Type B pancreatic cell (in vitro differentiated cells): ENCODE results near the gene ROR1. TPM values are rescaled to one million over a fixed set of nuclear protein-coding genes. Genes with fewer than 3 reads are reported as not detected.

Experiments used
- DNase-seq: peaks from one replicate; pipeline ENCODE4 v3.0.0; 2021; ENCODE audit warnings: mixed read lengths; ENCODE audit not compliant: unreplicated experiment; ENCODE audit errors: extremely low spot score
- H3K27ac Mint-ChIP-seq: 2 replicates; pipeline ENCODE4 v1.8.0; 2021; ENCODE audit warnings: mild to moderate bottlenecking, mixed read lengths
- H3K27me3 Mint-ChIP-seq: 2 replicates; pipeline ENCODE4 v1.8.0; 2021; ENCODE audit warnings: mixed read lengths
- H3K36me3 Mint-ChIP-seq: 2 replicates; pipeline ENCODE4 v1.8.0; 2021; ENCODE audit warnings: mixed read lengths
- H3K4me1 Mint-ChIP-seq: one replicate; pipeline ENCODE4 v1.8.0; 2021; ENCODE audit warnings: mixed read lengths; ENCODE audit not compliant: unreplicated experiment
- H3K4me3 Mint-ChIP-seq: 2 replicates; pipeline ENCODE4 v1.8.0; 2021; ENCODE audit warnings: mild to moderate bottlenecking, mixed read lengths
- H3K9me3 Mint-ChIP-seq: 2 replicates; pipeline ENCODE4 v1.8.0; 2021; ENCODE audit warnings: mixed read lengths
- CTCF ChIP-seq: fragments of 200-600 bp; sonication (generic); conservative IDR thresholded peaks from 2 replicates; pipeline ENCODE4 v1.5.0; 2021; ENCODE audit warnings: antibody characterized with exemption, mild to moderate bottlenecking
- total RNA-seq: library from RNA; stranded (reverse); gene quantifications from 2 replicates; pipeline ENCODE4 v1.2.1, GENCODE V29; 2021; ENCODE audit warnings: low replicate concordance

ROR1 gene
- total RNA-seq, 1 donor from 2014 or later, result 32.0 TPM

- Mint-ChIP-seq H3K36me3 (peaks cover 4% of the 10 kb centered on the region), H3K4me3 (no peak overlapping the region), H3K27ac (no peak overlapping the region), H3K9me3 (no peaks in the 10 kb centered on the region), H3K27me3 (peaks cover 4% of the 10 kb centered on the region), H3K4me1 (peaks cover 38% of the 10 kb centered on the region)
- no peak for DNase-seq
- TF ChIP-seq CTCF, result no peak
Measured at GRCh38 chr1:63901094-63901493, 127.3 kb downstream of the ROR1 start.

GRCh38 chr1:63902844-63903589, 129.2 kb downstream of the ROR1 start:
- Mint-ChIP-seq H3K27ac (no peak overlapping the region), H3K4me1 (peaks cover 51% of the 10 kb centered on the region), H3K4me3 (no peak overlapping the region), H3K36me3 (no peaks in the 10 kb centered on the region), H3K27me3 (peaks cover 4% of the 10 kb centered on the region), H3K9me3 (no peaks in the 10 kb centered on the region)
- DNase-seq, result no peak
- TF ChIP-seq CTCF, result no peak

GRCh38 chr1:63903947-63904610, 130.3 kb downstream of the ROR1 start:
- Mint-ChIP-seq H3K27ac (no peak overlapping the region), H3K4me3 (no peak overlapping the region), H3K9me3 (no peaks in the 10 kb centered on the region), H3K27me3 (peaks cover 4% of the 10 kb centered on the region), H3K36me3 (no peaks in the 10 kb centered on the region), H3K4me1 (peaks cover 51% of the 10 kb centered on the region)
- no peak for DNase-seq
- TF ChIP-seq CTCF, result no peak

- Mint-ChIP-seq H3K4me1 (peaks cover 48% of the 10 kb centered on the region), H3K36me3 (no peaks in the 10 kb centered on the region), H3K9me3 (no peaks in the 10 kb centered on the region), H3K27ac (no peak overlapping the region), H3K4me3 (no peak overlapping the region), H3K27me3 (peaks cover 4% of the 10 kb centered on the region)
- TF ChIP-seq CTCF, result no peak
- DNase-seq, result no peak
Measured at GRCh38 chr1:63904826-63905225, 131.0 kb downstream of the ROR1 start.

GRCh38 chr1:63906047-63906704, 132.4 kb downstream of the ROR1 start:
- H3K4me3 Mint-ChIP-seq, result no peak overlapping the region
- no peak for TF ChIP-seq CTCF

More at GRCh38 chr1:63906047-63906704, 132.4 kb downstream of the ROR1 start:
- no peak for DNase-seq
- Mint-ChIP-seq H3K27me3 (peaks cover 4% of the 10 kb centered on the region), H3K9me3 (no peaks in the 10 kb centered on the region), H3K36me3 (no peaks in the 10 kb centered on the region), H3K4me1 (peaks cover 53% of the 10 kb centered on the region), H3K27ac (peak overlapping the region; percentile 30)
